D341Med (cell line): ENCODE measurements around the gene FAR1.

Source experiments
- DNase-seq: peaks from one replicate; pipeline ENCODE4 v3.0.0; 2012; ENCODE audit warnings: low spot score

The FAR1 gene

GRCh38 chr11:13672576-13673210 is 4.2 kb downstream of the FAR1 start:
- DNase-seq, result no peak

GRCh38 chr11:13674799-13675509 is 6.5 kb downstream of the FAR1 start:
- no peak for DNase-seq

- DNase-seq, result no peak
Measured at GRCh38 chr11:13676576-13676975, 8.1 kb downstream of the FAR1 start.

- no peak for DNase-seq
Measured at GRCh38 chr11:13679768-13680167, 11.3 kb downstream of the FAR1 start.

- DNase-seq, result no peak
Measured at GRCh38 chr11:13680501-13681264, 12.2 kb downstream of the FAR1 start.

GRCh38 chr11:13681446-13681845 is 13.0 kb downstream of the FAR1 start:
- DNase-seq, result no peak

GRCh38 chr11:13682212-13682611 is 13.7 kb downstream of the FAR1 start:
- no peak for DNase-seq

- DNase-seq, result no peak
Measured at GRCh38 chr11:13685461-13686108, 17.1 kb downstream of the FAR1 start.

GRCh38 chr11:13686776-13687175 is 18.3 kb downstream of the FAR1 start:
- no peak for DNase-seq

- no peak for DNase-seq
Measured at GRCh38 chr11:13687271-13687670, 18.8 kb downstream of the FAR1 start.

- no peak for DNase-seq
Measured at GRCh38 chr11:13691286-13691899, 22.9 kb downstream of the FAR1 start.

GRCh38 chr11:13692172-13692571 is 23.7 kb downstream of the FAR1 start:
- no peak for DNase-seq

GRCh38 chr11:13694115-13694514 is 25.6 kb downstream of the FAR1 start:
- DNase-seq, result no peak

GRCh38 chr11:13695886-13696285 is 27.4 kb downstream of the FAR1 start:
- no peak for DNase-seq

- no peak for DNase-seq
Measured at GRCh38 chr11:13697710-13698109, 29.2 kb downstream of the FAR1 start.

- DNase-seq, result no peak
Measured at GRCh38 chr11:13698132-13698531, 29.7 kb downstream of the FAR1 start.

GRCh38 chr11:13699041-13699440 is 30.6 kb downstream of the FAR1 start:
- DNase-seq, result no peak

GRCh38 chr11:13699870-13700269 is 31.4 kb downstream of the FAR1 start:
- DNase-seq, result no peak

GRCh38 chr11:13701506-13701905 is 33.0 kb downstream of the FAR1 start:
- DNase-seq, result no peak

- no peak for DNase-seq
Measured at GRCh38 chr11:13702071-13702470, 33.6 kb downstream of the FAR1 start.

GRCh38 chr11:13705710-13706109 is 37.2 kb downstream of the FAR1 start:
- DNase-seq, result no peak

- DNase-seq, result no peak
Measured at GRCh38 chr11:13713982-13714381, 45.5 kb downstream of the FAR1 start.
